C1 segment of cervical spinal cord (tissue), 14 donors: ENCODE measurements around the gene EGLN2.
A peak's percentile ranks its signal among the peaks of the same experiment; 100 is the strongest.
"Not testable (repeated sequence)": the region's sequence is repeated elsewhere in the genome, so short reads cannot be mapped to it uniquely, and the experiment has no call there.

ENCODE experiments used
- DNase-seq, 14 donors: peaks; one replicate each; lab custom pipeline; 2025; lab: John Stamatoyannopoulos, UW

The EGLN2 gene

GRCh38 chr19:40776364-40776763 lies 22.6 kb upstream of the EGLN2 start:
- no peak for DNase-seq

GRCh38 chr19:40776932-40777644 lies 21.9 kb upstream of the EGLN2 start:
- peak in 11 of 14 donors; percentile 25 to 90 (median 76) for DNase-seq

GRCh38 chr19:40777645-40777936 lies 21.4 kb upstream of the EGLN2 start:
- DNase-seq: peak in 2 of 14 donors; percentile 88 to 95

- DNase-seq: peak; percentile 98 to 100 (median 99)
Measured at GRCh38 chr19:40777937-40778705, 20.9 kb upstream of the EGLN2 start, which contains the start of gene RAB4B. TSS of gene RAB4B (plus strand) at chr19:40778247. CDS start at chr19:40778376, 129 bp downstream.

- no peak for DNase-seq
Measured at GRCh38 chr19:40778706-40779284, 20.2 kb upstream of the EGLN2 start.

- DNase-seq: no peak
Measured at GRCh38 chr19:40780582-40780981, 18.4 kb upstream of the EGLN2 start.

- DNase-seq: no peak
Measured at GRCh38 chr19:40781140-40781539, 17.9 kb upstream of the EGLN2 start.

- no peak for DNase-seq
Measured at GRCh38 chr19:40783711-40784110, 15.3 kb upstream of the EGLN2 start.

GRCh38 chr19:40784146-40784545 lies 14.8 kb upstream of the EGLN2 start:
- DNase-seq: not testable (repeated sequence)

GRCh38 chr19:40785526-40785925 lies 13.5 kb upstream of the EGLN2 start:
- DNase-seq: no peak

- DNase-seq: no peak
Measured at GRCh38 chr19:40786060-40787037, 12.6 kb upstream of the EGLN2 start.

- no peak for DNase-seq
Measured at GRCh38 chr19:40791349-40791748, 7.6 kb upstream of the EGLN2 start.

GRCh38 chr19:40791996-40792395 lies 7.0 kb upstream of the EGLN2 start:
- no peak for DNase-seq

GRCh38 chr19:40797166-40797962 lies 1.6 kb upstream of the EGLN2 start:
- DNase-seq: no peak

- DNase-seq: peak in 8 of 14 donors; percentile 54 to 70 (median 60)
Measured at GRCh38 chr19:40797963-40798682, 868 bp upstream of the EGLN2 start.

- peak in 3 of 14 donors; percentile 54 to 56 (median 56) for DNase-seq
Measured at GRCh38 chr19:40799558-40800338, 757 bp downstream of the EGLN2 start.

GRCh38 chr19:40800339-40800996 lies 1.5 kb downstream of the EGLN2 start:
- DNase-seq: peak in 1 of 14 donors; percentile 29

GRCh38 chr19:40800997-40801377 lies 2.0 kb downstream of the EGLN2 start:
- DNase-seq: peak in 1 of 14 donors; percentile 16
